Measurements from ENCODE around the gene SCD5. TPM values are rescaled to one million over a fixed set of nuclear protein-coding genes. Genes with fewer than 3 reads are reported as not detected.

SCD5 gene
- total RNA-seq, result 26.8 and 32.6 TPM in 2 replicates

DNA sequence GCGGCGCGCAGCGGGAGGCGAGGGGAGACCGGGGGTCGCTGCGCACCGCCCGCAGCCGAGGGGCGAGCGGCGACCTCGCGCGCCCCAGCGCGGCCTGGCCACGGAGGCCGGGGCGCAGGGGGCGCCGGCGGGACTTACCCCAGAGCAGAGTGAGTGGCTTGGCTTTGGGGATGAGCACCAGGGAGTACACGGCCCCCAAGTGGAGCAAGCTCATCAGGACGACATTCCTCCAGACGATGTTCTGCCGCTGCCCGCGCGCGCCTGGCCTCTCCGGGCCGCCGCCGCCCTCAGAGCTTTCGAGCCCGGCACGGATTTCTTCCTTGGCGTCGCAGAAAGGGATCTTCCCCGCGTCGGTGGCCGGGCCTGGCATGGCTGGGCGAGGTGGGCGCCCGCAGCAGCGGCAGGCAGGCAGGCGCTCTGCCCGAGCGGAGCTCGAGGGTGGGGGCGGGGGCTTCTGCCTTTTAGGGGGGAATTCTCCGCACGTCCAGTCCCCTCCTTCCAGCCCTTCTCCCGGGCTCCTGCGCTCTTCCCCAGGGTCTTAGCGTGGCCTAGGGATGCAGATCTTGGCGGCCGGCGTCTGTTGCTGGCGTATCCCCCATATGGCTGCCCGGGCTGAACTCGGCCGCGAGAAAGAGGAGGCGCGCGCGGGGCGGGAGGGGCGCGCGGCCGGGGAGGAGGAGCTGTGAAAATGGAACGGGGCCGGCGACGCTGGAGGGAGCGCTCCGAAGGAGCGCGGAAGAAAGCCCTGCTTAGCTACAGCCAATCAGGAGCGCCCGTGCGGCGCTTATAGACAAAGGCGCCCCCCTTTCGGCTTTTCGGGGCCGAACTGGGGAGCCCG lies at the start of gene SCD5:
TSS of gene SCD5 (minus strand) at position 629 of the 838 bp plus-strand sequence. CDS start at position 370, 259 bp downstream.

Other genes with a start within 250 kb of the SCD5 start
- gene TMEM150C, start 236.8 kb downstream of the SCD5 start, total RNA-seq, result 3.2 and 4.2 TPM in 2 replicates
- 234 and 241 TPM in 2 replicates for gene SEC31A, start 92.4 kb upstream of the SCD5 start, total RNA-seq
- gene THAP9, start 101.9 kb upstream of the SCD5 start, total RNA-seq, result 1.8 and 4.4 TPM in 2 replicates
- gene LIN54, start 212.0 kb upstream of the SCD5 start, total RNA-seq, result 4.2 and 7.0 TPM in 2 replicates
- gene COPS4, start 236.4 kb upstream of the SCD5 start, total RNA-seq, result 30.6 and 33.9 TPM in 2 replicates

All from cardiac ventricle fibroblast (primary cell).